OCI-LY1 (cell line): ENCODE data around the gene HSP90AB1.
"Not testable (repeated sequence)": the region's sequence is repeated elsewhere in the genome, so short reads cannot be mapped to it uniquely, and the experiment has no call there.

ENCODE experiments used
- H2AFZ ChIP-seq: fragments of 200-600 bp; sonication (generic), shearing (Covaris generic); 2 replicates; pipeline ENCODE4 v1.6.0; 2014; ENCODE audit warnings: antibody characterized with exemption, mild to moderate bottlenecking, low read length
- H3F3A ChIP-seq: fragments of 200-600 bp; sonication (generic), shearing (Covaris generic); 2 replicates; pipeline ENCODE4 v1.6.0; 2014; ENCODE audit warnings: mild to moderate bottlenecking, antibody characterized with exemption, low read length, moderate library complexity; ENCODE audit not compliant: insufficient read depth
- H3K27ac ChIP-seq: fragments of 200-600 bp; sonication (generic); 2 replicates; pipeline ENCODE4 v1.5.1; 2014; ENCODE audit warnings: low read length, mixed run types, mild to moderate bottlenecking, low read depth; ENCODE audit not compliant: poor library complexity, severe bottlenecking
- H3K27me3 ChIP-seq: fragments of 200-600 bp; sonication (generic); 2 replicates; pipeline ENCODE4 v1.6.0; 2014; ENCODE audit warnings: antibody characterized with exemption, mild to moderate bottlenecking, low read length, moderate library complexity; ENCODE audit not compliant: insufficient read depth
- H3K36me3 ChIP-seq: fragments of 200-600 bp; sonication (generic); 2 replicates; pipeline ENCODE4 v1.6.1; 2014; ENCODE audit warnings: mild to moderate bottlenecking, antibody characterized with exemption, low read length, moderate library complexity, mixed read lengths; ENCODE audit not compliant: insufficient read depth
- H3K4me1 ChIP-seq: fragments of 200-600 bp; sonication (generic); 2 replicates; pipeline ENCODE4 v1.5.1; 2014; ENCODE audit warnings: mild to moderate bottlenecking, low read length, moderate library complexity; ENCODE audit not compliant: insufficient read depth, severe bottlenecking
- H3K4me2 ChIP-seq: fragments of 200-600 bp; sonication (generic), shearing (Covaris generic); 2 replicates; pipeline ENCODE4 v1.6.1; 2014; ENCODE audit warnings: low read length
- H3K4me3 ChIP-seq: fragments of 200-600 bp; sonication (generic); 2 replicates; pipeline ENCODE4 v1.5.1; 2014; ENCODE audit warnings: low read length, low read depth, mild to moderate bottlenecking, mixed read lengths; ENCODE audit not compliant: poor library complexity, severe bottlenecking
- H3K79me2 ChIP-seq: fragments of 200-600 bp; shearing (Covaris generic); 2 replicates; pipeline ENCODE4 v1.6.1; 2016; ENCODE audit warnings: mixed run types, low read length, mixed read lengths; ENCODE audit not compliant: insufficient read depth
- H3K9ac ChIP-seq: fragments of 200-600 bp; sonication (generic), shearing (Covaris generic); 2 replicates; pipeline ENCODE4 v1.6.1; 2014; ENCODE audit warnings: mild to moderate bottlenecking, low read length, mixed read lengths
- H3K9me2 ChIP-seq: fragments of 200-600 bp; sonication (generic), shearing (Covaris generic); 2 replicates; pipeline ENCODE4 v1.6.1; 2014; ENCODE audit warnings: low read depth, mild to moderate bottlenecking, low read length, mixed read lengths
- H3K9me3 ChIP-seq: fragments of 200-600 bp; shearing (Covaris generic); 2 replicates; pipeline ENCODE4 v1.6.1; 2014; ENCODE audit warnings: low read length, mixed read lengths
- H4K20me1 ChIP-seq: fragments of 200-600 bp; sonication (generic), shearing (Covaris generic); 2 replicates; pipeline ENCODE4 v1.6.0; 2016; ENCODE audit warnings: mild to moderate bottlenecking, low read length; ENCODE audit not compliant: insufficient read depth
- EZH2 ChIP-seq: fragments of 200-600 bp; sonication (generic), shearing (Covaris generic); IDR thresholded peaks from 2 replicates; pipeline ENCODE4 v1.8.0; 2017; ENCODE audit warnings: borderline replicate concordance, mixed run types, mild to moderate bottlenecking, antibody characterized with exemption, low read length, moderate library complexity, mixed read lengths
- TF ChIP-seq, protein P1 (sequence below): fragments of 200-600 bp; sonication (generic), shearing (Covaris generic); IDR thresholded peaks from 2 replicates; pipeline ENCODE4 v1.5.1; 2017; ENCODE audit warnings: mild to moderate bottlenecking, antibody characterized with exemption, low read length, moderate library complexity, mixed read lengths

Gene HSP90AB1

DNA sequence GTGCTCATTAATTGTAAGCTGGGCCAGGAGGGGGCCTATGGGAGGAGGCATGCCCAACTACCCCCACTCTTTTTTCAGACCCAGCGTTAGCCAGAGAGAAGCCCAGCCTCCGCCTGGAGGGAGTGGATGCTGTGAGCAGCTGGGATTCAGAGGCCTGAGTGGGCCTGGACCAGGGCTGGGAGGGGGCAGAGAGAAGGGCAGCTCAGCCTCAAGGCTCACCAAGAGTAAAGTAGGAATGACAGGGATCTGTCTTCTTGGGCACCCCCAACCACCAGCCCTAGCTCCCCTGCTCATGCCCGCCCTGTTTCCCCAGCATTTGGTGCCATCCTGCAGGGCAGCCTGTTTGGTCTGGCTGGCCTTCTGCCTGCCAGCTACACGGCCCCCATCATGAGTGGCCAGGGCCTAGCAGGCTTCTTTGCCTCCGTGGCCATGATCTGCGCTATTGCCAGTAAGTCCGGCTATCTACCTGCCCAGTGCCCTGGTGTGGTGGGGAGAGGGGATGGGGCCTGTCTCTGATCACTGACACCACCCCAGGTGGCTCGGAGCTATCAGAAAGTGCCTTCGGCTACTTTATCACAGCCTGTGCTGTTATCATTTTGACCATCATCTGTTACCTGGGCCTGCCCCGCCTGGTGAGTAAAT is 16.7 kb upstream of the HSP90AB1 start:
- Histone ChIP-seq H3K79me2 (no peaks in the 10 kb centered on the region), H3K27ac (no peak overlapping the region), H3K27me3 (no peaks in the 10 kb centered on the region), H3K4me1 (peaks cover 14% of the 10 kb centered on the region), H4K20me1 (no peaks in the 10 kb centered on the region), H3K4me2 (no peak overlapping the region), H3K9ac (no peak overlapping the region), H3K9me3 (no peaks in the 10 kb centered on the region), H3K9me2 (no peaks in the 10 kb centered on the region), H3F3A (no peaks in the 10 kb centered on the region), H3K4me3 (no peak overlapping the region), H3K36me3 (peaks cover 63% of the 10 kb centered on the region), H2AFZ (no peak overlapping the region)
- no peak for TF ChIP-seq EZH2
- TF ChIP-seq, protein P1, sequence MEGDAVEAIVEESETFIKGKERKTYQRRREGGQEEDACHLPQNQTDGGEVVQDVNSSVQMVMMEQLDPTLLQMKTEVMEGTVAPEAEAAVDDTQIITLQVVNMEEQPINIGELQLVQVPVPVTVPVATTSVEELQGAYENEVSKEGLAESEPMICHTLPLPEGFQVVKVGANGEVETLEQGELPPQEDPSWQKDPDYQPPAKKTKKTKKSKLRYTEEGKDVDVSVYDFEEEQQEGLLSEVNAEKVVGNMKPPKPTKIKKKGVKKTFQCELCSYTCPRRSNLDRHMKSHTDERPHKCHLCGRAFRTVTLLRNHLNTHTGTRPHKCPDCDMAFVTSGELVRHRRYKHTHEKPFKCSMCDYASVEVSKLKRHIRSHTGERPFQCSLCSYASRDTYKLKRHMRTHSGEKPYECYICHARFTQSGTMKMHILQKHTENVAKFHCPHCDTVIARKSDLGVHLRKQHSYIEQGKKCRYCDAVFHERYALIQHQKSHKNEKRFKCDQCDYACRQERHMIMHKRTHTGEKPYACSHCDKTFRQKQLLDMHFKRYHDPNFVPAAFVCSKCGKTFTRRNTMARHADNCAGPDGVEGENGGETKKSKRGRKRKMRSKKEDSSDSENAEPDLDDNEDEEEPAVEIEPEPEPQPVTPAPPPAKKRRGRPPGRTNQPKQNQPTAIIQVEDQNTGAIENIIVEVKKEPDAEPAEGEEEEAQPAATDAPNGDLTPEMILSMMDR: no peak

DNA sequence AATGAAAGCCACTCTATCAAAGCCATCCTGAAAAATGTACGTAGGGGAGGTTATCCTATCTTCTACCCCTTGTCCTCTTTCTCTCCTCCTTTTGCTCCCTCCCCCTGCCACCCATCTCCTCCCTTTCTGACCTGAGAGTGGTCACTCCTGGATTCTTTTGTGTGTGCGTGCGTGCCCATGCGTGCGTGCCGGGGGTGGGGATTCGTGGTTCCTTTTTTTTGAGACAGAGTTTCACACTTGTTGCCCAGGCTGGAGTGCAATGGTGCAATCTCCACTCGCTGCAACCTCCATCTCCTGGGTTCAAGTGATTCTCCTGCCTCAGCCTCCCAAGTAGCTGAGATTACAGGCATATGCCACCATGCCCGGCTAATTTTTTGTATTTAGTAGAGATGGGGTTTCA is 15.5 kb upstream of the HSP90AB1 start:
- not testable (repeated sequence) for H4K20me1 ChIP-seq, H3K4me3 ChIP-seq, H3K4me1 ChIP-seq, H3K9me3 ChIP-seq, H3K9me2 ChIP-seq, H3F3A ChIP-seq, H3K4me2 ChIP-seq, H2AFZ ChIP-seq, H3K79me2 ChIP-seq, H3K27ac ChIP-seq, H3K27me3 ChIP-seq, H3K9ac ChIP-seq
- H3K36me3 ChIP-seq: peaks cover 69% of the 10 kb centered on the region

DNA sequence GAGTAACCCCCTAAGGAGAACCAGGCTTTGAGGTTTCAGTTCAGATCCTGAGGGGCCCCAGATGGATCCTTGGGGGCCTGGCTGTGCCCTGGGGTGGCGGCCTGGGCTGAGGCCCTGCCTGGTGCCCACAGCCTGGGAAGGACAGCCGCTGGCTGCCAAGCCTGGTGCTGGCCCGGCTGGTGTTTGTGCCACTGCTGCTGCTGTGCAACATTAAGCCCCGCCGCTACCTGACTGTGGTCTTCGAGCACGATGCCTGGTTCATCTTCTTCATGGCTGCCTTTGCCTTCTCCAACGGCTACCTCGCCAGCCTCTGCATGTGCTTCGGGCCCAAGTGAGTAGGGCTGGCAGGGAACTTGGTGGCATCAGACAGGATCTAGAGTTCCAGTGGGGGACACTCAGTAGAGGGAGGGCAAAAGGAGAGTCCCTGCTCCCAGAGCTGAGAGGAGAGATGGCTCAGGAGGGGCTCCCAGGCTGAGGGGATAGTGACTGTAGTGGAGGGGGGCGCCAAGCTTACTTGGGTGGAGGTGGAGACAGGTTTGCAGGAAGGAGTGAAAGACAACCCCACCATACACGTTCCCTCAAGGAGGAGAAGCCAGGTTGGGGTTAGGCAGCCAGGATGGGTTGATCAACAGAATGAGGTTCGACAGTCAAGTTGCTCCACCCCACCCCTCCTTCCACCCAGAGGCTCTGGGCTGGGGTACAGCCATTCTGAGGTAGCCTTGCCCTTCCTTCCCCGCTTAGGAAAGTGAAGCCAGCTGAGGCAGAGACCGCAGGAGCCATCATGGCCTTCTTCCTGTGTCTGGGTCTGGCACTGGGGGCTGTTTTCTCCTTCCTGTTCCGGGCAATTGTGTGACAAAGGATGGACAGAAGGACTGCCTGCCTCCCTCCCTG is 14.0 kb upstream of the HSP90AB1 start:
- H3K9ac ChIP-seq: no peak overlapping the region
- no peaks in the 10 kb centered on the region for H3K79me2 ChIP-seq
- no peak overlapping the region for H3K4me3 ChIP-seq
- H3K36me3 ChIP-seq: peaks cover 69% of the 10 kb centered on the region
- H2AFZ ChIP-seq: no peak overlapping the region
- TF ChIP-seq, protein P1: no peak
- TF ChIP-seq EZH2: no peak
- no peak overlapping the region for H3K4me2 ChIP-seq
- H3K9me2 ChIP-seq: no peaks in the 10 kb centered on the region
- H3K9me3 ChIP-seq: no peaks in the 10 kb centered on the region
- H4K20me1 ChIP-seq: no peaks in the 10 kb centered on the region
- no peaks in the 10 kb centered on the region for H3F3A ChIP-seq
- no peak overlapping the region for H3K27ac ChIP-seq
- H3K27me3 ChIP-seq: no peaks in the 10 kb centered on the region
- peaks cover 9% of the 10 kb centered on the region for H3K4me1 ChIP-seq
